NCI-H345 treated with DMSO at 0.1 percent for 48 hours (cell line): ENCODE data around the gene STX2.
"Not testable (repeated sequence)": the region's sequence is repeated elsewhere in the genome, so short reads cannot be mapped to it uniquely, and the experiment has no call there.

ENCODE experiments used
- DNase-seq: peaks from one replicate; lab custom pipeline; 2025; ENCODE audit not compliant: unreplicated experiment; lab: John Stamatoyannopoulos, UW

Gene STX2

DNA sequence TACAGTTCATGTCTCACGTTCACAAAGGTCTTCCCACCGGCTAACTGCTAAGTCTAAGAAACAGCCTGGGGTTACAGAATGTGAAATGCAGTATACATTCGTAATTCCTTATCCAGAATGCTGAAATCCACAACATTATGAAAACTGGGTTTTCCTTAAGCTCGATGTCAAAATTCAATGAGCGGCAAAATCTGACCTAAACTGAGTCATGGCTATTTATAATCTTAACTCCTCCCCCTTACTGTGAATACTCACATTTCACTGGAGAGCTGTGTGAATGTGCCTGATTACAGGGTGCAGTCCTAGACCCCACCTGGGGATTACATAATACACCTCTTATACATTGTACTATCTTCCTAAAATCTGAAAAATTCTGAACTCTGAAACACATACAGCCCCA is 35.3 kb downstream of the STX2 start:
- no peak for DNase-seq

DNA sequence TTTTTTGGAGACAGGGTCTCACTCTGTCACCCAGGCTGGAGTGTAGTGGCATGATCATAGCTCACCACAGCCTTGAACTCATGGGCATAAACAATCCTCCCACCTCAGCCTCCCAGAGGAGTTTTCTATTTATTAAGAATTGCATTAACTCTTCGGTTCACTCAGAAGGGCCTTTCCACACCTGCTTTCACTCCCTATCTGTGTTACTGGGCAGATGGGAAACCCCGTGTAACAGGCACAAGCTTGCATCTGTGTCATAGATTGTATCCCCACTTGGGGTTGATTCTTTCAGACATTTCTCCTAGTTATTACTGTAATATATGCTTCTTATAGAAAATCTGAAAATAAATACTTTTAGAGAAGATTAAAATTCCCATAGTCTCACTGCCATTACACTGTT is 38.7 kb downstream of the STX2 start:
- no peak for DNase-seq

DNA sequence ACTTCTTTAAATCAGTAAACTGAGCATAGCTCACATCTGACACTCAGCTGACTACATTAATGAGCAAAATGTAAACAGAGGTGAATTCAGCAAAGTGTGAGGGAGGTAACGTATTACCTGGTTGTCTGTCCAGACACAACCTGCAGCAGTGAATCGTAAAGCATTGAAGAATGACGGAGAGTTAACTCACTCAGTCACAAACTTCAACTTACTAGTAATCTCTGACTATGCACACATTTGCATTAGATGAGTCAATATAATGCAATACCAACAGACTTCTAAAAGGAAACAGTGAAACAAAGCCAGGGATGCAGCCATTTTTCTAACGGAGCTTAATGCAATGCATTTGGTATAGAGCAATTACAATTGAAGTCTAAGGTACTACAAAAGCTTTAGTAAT is 40.0 kb downstream of the STX2 start:
- no peak for DNase-seq

DNA sequence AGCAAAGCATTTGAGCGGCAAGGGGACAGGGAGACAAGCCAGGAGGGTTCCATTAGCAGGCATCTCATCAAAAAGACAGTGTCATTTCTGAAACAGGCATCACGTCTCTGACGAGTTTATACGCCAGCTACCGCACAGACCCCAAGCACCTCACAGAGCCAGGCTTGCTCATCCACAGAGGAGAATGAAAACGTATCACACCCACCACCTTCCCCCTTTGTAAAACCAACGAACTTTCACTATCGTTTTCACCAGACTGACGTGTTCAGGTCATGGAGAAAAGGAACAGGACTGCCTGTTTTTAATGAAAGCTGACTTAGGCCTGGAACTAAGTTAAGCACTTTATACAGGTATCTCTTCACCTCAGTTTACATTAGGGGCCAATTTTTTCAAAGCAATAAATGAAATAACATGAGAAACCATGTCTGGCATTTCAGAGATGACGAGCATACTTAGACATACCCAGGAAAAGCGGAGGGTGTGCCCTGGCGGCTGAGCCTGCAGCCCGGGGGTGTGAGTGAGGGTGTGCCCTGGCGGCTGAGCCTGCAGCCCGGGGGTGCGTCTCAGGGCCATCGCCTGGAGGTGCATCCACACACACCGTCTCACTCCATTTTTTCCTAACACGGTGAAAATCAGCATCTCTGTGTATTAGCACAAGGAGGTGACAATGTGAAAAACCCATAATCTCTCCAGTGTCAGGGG is 41.9 kb downstream of the STX2 start:
- no peak for DNase-seq

DNA sequence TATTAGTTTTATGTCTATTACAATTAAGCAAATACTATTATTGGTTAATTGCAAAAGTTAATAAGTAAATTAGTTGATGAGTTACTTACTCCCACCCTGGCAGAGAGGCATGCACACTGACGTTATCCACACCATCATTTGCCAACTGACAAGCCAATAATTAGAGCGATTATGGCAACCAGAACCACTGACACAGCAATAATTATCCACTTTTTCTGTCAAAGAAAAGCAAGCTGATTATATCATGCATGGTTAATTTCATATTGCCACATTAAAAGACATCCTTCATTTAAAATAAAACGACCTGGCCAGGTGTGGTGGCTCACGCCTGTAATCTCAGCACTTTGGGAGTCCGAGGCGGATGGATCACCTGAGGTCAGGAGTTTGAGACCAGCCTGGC is 43.1 kb downstream of the STX2 start:
- no peak for DNase-seq

DNA sequence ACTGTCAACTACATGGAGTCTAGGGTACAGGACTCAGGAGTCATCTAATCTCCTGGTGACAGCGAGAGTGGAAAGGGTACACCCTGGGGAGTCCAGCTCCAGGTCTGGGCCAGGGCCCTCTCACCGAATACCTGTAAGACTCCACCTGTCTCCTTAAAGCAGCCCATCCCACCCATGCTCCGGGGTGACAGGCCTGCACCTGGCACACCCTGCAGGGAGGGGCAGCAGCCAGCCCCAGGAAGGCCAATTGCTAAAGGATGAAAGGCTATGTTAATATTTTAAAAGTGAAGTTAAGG is 45.5 kb downstream of the STX2 start:
- DNase-seq = no peak

DNA sequence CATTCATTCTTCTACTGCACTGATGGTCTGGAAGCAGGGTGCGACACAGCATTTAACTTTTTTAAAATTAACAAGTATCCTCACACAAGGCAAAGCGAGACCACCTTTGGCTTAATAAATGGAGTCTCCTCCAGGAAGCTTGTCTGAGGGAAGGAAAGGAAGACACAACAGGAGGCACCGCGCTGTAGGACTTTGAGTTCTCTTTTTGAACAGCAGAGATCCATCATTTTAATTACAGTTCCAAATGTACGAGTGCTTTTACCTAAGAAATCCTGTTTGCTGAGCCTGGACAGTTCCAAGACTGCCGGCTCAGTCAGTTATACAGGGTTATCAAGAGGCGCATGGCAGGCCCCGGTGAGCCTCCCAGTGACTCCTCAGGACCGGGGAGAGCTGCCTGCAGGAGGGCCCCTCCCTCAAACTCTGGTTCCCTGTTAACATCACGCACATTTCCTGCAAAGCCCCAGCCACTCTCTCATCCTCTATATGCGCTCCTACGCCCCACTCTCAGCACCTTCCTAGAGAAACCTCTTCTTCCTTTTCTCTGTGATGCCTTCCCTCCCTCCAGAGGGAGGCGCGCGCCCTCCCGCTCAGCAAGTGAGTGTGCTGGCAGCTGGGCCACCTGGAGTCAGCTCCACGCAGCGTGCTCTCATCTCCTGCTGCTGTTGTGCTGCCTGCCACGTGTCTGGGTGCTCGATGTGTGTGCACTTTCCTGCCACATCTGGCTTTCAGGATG is 46.1 kb downstream of the STX2 start:
- DNase-seq = no peak

DNA sequence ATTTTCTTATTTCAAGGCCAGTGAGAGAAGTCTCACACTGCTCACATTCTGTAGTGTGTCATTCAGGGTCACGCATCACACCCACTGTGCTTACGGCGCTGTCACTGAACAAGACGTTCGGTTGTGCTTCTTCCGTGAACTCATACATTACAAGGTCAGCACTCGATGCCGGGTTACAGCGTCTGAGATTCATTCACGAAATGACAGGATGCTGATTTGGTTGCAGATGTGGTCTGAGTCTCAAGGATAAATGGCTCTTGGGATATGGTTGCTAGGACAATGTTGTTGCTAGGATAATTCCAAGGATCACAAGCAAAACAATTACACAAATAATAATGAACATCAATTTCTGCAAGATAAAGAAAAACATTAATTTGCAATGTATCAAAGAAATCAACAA is 47.4 kb downstream of the STX2 start:
- no peak for DNase-seq

DNA sequence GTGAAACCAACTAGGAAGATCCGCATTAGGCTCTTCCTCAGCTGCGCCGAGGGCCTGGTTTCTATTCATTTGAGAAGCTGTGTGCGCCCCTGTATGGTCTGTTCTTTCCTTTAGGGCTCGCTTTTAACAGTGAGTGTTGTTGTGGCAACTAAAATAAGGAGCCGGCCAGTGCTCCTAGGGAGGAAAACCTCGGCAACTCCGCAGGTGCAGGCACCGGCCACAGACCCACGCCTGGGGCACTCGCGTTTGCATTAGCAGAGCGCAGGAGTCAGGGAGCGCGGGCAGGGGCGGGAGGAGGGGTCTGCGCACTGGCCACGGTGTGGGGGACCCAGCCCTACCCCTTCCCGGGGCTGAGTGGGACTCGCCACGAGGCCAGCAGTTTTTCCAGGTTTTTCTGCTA is 50.5 kb downstream of the STX2 start:
- DNase-seq = no peak

DNA sequence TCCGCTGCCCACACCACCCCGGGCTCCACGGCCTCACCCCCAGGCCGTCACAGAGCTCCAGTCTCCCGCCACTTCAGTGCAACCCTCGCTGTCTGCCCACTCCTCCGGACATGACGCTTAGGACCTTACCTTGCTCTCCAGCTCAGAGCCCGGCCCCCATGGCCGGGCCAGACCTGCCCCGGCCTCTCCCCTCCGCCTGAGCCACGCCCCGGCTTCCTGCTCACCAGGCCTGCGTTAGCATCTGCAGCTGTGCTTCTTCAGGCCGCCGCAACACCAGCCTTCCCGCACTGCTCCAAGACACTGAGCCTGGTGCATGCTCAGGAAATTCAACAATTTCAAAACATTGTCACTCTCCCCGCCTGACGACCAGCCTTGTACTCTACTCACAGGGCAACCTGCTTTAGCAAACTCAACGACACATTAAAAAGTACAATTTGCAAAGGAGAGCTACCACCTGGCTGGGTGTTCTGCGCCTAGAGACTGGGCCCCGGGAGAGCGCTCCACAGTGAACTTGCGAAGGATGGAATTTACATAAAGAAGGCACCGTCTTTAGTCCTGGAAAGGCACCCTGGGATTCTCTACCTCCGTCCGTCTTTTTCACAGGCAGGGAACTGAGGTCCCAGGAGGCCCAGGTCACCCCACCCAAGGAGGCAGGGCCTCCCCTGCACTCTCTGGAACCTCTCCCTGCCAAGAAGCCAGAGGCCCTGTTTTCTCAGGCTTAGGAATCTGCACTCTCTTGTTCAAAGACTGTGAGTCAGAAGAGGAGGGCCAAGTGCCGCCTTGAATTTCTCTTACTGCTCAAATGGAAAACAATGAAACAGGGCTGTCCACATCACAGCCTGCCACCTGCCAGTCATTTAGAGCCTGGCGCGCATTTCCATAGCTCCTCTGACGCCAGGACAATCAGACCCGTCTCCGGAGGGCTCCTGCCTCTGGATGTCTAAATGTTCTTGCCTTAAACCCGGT is 51.3 kb downstream of the STX2 start:
- DNase-seq = no peak

DNA sequence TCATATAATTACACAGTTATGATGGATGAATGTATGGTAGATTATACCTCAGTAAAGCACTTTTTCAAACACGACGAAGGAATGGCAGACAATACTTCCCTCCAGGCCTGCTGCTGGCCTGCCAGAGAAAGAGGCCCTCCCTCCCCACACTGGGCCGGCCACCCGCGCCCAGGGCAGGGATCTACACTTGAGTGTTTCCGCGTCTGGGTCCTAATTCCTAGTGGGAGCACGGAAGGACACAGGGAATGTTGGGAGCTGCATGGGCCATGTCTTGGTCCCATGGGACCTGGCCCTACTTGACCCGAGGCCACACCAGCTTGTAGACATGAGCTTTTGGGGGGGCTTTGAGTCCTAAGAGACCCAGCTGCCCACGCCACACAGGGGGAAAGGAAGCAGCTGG is 52.0 kb downstream of the STX2 start:
- DNase-seq = no peak

DNA sequence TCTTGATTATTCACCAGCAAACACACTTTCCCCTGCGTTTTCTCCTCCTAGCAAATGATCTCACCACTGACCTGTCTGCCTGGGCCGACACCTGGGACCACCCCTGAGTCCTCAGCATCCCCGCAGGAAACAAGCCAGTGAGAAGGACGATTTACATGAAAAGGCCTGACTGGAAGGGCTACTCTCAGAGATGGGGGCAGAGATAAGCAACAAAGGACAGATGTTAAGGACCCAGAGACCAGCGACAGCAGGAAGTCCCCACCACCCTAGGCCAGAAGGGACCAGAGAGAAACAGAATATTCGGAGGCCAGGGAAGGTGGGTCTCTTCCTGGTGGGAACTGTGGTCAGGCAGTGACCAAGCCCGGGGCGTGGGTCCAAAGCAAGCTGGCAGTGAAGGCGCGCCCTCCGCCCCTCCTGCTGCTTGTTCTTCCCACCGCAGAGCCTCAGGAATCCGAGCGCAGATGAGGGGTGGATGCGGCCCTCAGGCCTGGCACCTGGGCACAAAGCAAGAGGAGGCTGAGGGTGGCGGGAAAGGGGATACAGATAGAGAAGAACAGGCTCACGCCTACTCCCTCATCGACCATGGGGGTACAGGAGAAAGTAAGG is 55.8 kb downstream of the STX2 start:
- no peak for DNase-seq

DNA sequence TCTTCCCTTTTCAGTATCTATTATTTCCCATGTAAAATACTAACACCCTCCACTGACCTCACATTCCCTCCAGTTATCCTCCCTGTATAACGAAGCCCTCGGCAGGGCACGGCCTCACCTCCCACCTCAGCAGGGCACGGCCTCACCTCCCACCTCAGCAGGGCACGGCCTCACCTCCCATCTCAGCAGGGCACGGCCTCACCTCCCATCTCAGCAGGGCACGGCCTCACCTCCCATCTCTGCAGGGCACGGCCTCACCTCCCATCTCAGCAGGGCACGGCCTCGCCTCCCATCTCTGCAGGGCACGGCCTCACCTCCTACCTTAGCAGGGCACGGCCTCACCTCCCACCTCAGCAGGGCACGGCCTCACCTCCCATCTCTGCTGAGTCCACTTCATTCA is 56.8 kb downstream of the STX2 start:
- DNase-seq = not testable (repeated sequence)

DNA sequence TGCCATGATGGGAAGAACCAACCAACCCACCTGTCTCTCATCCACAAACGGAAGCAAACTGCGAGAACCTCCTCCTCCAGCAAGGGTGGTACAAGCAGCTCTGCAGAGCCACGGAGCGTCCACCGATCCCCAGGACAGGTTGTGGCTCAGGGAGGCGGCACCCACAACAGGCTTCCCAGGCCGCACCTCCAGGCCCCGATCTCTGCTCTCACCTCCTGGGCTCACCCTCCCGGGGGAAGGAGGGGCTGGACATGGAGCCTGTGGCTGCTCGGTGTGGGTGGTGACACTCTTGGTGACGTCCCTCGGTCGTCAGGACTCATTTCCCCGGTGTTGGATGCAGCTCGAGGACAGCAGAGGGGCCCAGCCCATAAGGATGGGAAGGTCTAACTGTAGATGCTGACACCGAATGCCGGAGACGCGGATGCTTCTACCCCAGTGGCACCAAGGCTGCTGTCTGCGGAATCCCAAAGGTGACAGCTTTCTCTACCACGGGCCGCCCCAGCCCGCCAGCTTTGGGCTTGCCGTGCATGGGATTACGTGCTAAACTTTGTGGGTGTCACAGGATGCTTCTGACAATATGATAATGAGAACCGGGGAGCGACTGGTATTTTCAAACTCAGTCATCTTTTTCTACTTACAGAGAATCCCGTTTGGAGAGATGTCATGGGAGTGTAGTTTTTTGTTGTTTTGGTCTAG is 58.0 kb downstream of the STX2 start:
- no peak for DNase-seq

DNA sequence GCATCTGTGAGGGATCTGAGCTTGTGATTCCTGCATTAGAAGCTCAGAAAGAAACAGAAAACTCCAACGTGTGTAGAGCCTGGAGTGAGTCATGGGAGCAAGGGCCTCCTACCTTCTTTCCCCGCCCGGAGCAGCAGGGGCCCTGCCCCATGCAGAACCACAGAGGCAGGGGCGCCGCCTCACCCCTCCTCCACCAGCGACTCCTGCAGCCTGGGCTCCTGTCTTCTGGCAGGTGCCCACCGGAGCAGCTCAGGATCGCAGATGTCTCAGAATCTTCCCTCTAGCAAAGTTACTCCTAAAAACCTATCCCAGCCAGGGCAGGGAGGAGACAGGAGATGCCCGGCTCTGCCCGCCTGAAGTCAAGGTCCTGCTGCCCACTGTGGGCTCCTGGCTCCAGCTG is 58.7 kb downstream of the STX2 start:
- no peak for DNase-seq

DNA sequence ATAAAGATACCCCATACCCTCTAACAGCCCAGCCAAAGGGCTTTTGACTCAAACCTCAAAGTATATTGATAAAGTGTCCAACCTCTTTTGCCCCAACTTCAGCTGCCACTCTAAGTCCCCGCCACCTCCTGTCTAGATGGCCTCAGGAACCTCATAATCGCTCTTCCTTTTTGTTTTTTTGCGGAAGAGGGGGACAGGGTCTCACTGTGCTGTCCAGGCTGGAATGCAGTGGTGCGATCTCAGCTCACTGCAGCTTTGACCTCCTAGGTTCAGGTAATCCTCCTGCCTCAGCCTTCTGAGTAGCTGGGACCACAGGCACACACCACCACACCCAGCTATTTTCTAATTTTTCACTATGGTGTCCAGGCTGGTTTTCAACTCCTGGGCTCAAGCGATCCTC is 60.3 kb downstream of the STX2 start:
- no peak for DNase-seq

DNA sequence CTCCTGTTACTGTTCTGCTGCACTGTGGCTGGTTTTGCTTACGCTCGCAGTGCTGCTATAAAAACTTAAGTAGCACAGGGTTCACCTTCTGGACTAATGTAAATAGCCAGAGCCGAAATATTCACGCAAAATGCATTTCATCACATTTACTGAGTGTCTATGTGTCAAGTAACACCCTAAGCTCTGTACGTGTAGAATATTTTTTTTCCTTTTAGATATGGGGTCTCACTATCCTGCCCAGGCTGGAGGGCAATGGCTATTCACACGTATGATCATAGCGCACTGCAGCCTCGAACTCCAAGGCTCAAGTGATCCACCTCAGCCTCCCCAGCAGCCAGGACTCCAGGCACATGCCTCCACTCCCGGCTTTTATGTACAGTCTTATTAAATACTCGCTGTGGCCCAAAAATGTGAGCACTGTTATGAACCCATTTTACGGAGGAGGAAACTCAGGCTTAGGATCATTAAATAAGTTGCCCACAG is 62.2 kb downstream of the STX2 start:
- no peak for DNase-seq

DNA sequence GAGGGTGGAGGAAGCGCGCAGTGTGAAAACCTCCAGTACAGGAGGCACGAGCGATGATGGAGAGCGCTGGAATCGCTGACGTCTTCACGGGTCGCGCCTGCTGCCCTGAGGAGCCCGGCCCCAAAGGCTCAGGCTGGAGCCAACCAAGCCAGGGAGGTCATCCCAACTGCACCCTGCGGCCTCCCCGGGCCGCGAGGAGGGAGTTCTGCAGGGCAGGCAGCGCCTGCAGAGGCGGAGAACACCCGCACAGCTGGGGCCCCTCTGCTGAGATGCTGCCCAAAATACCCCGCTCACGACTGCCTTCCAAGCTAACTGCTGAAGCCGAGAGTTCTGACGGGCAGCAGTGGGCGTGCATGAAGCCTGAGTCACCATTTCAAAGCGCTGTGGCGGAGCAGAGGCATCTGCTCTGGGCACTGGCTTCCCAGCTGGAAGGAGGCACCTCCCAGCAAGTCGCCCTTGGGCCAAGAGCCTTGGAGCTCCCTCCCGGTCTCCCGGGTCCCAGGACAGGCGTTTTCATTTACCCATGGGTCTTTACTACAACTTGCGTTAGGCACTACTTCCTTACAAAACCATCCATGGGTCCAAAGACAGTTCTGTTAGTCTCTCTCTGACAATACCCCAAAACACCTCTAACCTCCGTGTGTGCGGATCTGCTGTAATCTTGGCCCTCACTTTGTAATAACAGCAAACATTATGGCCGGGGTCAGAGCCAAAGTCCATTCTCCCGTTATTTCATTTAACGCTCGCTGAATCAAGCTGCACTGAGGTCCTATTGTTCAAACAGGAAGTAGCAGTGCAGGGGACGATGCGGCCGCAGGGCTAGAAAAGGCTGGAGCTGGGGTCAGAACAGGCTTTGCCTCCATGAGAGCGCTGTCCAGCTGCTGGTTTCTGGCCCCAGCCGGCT is 62.8 kb downstream of the STX2 start:
- no peak for DNase-seq

DNA sequence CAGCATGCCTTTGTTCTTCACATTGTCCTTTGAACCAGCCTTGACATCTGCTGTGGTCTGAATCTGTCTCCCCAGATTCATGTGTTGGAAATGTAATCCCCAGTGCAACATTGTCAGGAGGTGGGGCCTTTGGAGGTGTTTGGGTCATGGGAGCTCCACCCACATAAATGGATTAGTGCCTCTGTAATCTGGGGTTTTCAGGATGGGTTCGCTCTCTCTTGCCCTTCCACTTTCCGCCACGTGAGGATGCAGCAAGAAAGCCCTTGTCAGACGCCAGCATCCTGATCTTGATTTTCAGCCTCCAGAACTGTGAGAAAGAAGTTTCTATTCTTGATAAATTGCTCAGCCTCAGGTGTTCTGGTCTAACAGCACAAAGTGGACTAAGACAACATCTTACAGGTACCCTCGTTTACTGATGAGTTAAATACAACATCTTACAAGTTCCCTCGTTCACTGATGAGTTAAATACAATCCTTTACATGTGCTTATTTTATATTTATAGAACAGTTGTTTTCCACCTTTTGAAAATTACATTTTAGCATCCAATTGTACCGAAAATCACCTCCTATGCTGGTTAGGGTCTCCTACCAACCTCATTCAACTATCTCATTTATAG is 68.5 kb downstream of the STX2 start:
- no peak for DNase-seq
